Activated naive CD8-positive, alpha-beta T cell treated with anti-CD3 and anti-CD28 coated beads, Interleukin-2, amount 50 U/mL, for 16 hours (primary cell): ENCODE measurements around the gene C9orf72.
"Not testable (repeated sequence)": the region's sequence is repeated elsewhere in the genome, so short reads cannot be mapped to it uniquely, and the experiment has no call there.

Experiments used
- DNase-seq: peaks from one replicate; pipeline ENCODE4 v3.0.0-alpha.2; 2020; ENCODE audit warnings: low read depth, low spot score

The C9orf72 gene

GRCh38 chr9:27514551-27514950, 58.7 kb downstream of the C9orf72 start:
- DNase-seq = no peak

GRCh38 chr9:27511771-27512170, 61.5 kb downstream of the C9orf72 start:
- no peak for DNase-seq

- no peak for DNase-seq
Observed at GRCh38 chr9:27510780-27511179, 62.5 kb downstream of the C9orf72 start.

- DNase-seq = no peak
Observed at GRCh38 chr9:27506981-27507380, 66.3 kb downstream of the C9orf72 start.

- DNase-seq = no peak
Observed at GRCh38 chr9:27505744-27506161, 67.5 kb downstream of the C9orf72 start.

- no peak for DNase-seq
Observed at GRCh38 chr9:27504259-27504658, 69.0 kb downstream of the C9orf72 start.

GRCh38 chr9:27503623-27504022, 69.7 kb downstream of the C9orf72 start:
- no peak for DNase-seq

- DNase-seq = not testable (repeated sequence)
Observed at GRCh38 chr9:27500902-27501301, 72.4 kb downstream of the C9orf72 start.

GRCh38 chr9:27499451-27499850, 73.8 kb downstream of the C9orf72 start:
- DNase-seq = no peak

- DNase-seq = no peak
Observed at GRCh38 chr9:27497883-27498417, 75.3 kb downstream of the C9orf72 start.
